Measurements from ENCODE around the gene TOP2A. TPM values are rescaled to one million over a fixed set of nuclear protein-coding genes. Genes with fewer than 3 reads are reported as not detected.

Gene TOP2A
- polyA plus RNA-seq, 1 experiment = 53.5 TPM

DNA sequence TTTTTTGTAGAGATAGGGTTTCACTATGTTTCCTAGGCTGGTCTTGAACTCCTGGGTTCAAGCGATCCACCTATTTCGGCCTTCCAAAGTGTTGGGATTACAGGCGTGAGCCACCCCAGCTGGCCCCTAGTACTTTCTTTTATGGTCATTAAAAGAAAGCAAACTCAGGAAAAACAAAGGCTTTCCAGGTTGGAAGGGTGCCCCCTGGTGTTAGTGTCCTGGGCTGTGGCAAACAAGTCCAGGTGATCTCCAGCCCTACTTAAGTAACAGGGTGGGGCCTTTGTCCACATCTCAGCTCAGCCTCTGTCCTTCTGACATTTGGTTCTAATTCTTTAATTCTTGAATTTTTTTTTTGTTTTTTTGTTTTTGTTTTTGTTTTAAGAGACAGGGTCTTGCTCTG, 32.5 kb upstream of the TOP2A start:
- Histone ChIP-seq H3K27me3 (ENCODE audit: control insufficient read depth, insufficient read depth, low read length) (no peaks in the 10 kb centered on the region), H3K9me3 (ENCODE audit: control insufficient read depth, insufficient read depth, low read length) (no peaks in the 10 kb centered on the region), H3K27ac (ENCODE audit: low read depth, low read length) (peak overlapping the region; percentile 85), H3K4me3 (ENCODE audit: low read depth, low read length) (peak overlapping the region; percentile 22; the same call in 1 of the 2 replicates)
- no peak for DNase-seq (ENCODE audit: low read depth, low spot score)
- ChIA-PET POLR2A (interaction anchor here (0.7 to 2.4 kb wide), 3 partner anchors 12 to 110 kb away, joined by 3 to 30 read pairs (median 7); no protein-coding TSS in a partner anchor), CTCF (interaction anchor here (0.9 to 2.9 kb wide), 4 partner anchors 11 to 109 kb away, joined by 3 to 10 read pairs (median 3); no protein-coding TSS in a partner anchor)
- TF ChIP-seq, protein P1, sequence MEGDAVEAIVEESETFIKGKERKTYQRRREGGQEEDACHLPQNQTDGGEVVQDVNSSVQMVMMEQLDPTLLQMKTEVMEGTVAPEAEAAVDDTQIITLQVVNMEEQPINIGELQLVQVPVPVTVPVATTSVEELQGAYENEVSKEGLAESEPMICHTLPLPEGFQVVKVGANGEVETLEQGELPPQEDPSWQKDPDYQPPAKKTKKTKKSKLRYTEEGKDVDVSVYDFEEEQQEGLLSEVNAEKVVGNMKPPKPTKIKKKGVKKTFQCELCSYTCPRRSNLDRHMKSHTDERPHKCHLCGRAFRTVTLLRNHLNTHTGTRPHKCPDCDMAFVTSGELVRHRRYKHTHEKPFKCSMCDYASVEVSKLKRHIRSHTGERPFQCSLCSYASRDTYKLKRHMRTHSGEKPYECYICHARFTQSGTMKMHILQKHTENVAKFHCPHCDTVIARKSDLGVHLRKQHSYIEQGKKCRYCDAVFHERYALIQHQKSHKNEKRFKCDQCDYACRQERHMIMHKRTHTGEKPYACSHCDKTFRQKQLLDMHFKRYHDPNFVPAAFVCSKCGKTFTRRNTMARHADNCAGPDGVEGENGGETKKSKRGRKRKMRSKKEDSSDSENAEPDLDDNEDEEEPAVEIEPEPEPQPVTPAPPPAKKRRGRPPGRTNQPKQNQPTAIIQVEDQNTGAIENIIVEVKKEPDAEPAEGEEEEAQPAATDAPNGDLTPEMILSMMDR (IDR thresholded peaks at IDR 0.05; ENCODE audit: low read depth, low read length) = peak; percentile 57

DNA sequence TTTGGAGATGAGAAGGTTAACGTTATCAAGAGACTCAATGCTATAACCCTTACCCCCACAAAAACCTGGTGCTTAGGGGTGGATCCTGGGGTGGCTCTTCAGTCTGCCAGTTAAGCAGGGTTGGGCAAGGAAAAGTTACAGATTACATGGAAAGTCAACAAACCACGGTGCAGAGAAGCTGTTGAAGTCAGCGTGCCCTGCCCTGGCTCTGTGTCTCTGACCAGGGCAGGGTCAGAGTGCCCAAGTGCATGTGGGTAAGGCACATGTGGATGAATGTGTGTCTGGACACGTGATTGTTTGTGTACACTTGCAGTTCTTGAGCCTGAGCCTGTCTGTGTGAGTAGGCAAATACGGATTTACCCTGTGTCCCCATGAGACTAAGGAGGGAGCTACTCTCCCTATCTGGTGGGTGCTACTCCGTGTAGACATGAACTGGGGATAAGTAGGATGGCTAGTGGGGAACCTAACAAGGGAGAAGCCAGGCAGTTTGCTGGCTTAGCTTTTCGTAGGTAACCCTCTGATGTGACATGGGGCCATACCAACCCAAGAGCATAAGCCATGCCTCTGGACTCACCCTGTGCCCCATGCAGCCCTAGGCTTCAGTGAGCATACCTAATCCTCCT, 31.1 kb upstream of the TOP2A start:
- H3K27ac ChIP-seq (ENCODE audit: low read depth, low read length) = no peak overlapping the region
- peak overlapping the region; percentile 98 for H3K4me3 ChIP-seq (ENCODE audit: low read depth, low read length)
- TF ChIP-seq, protein P1 (IDR thresholded peaks at IDR 0.05; ENCODE audit: low read depth, low read length) = no peak
- ChIA-PET POLR2A (interaction anchor here (0.7 to 1.6 kb wide), 2 partner anchors 14 to 96 kb away, joined by 5 to 10 read pairs; no protein-coding TSS in a partner anchor), CTCF (interaction anchor here (0.8 to 3.0 kb wide), 5 partner anchors 27 to 147 kb away, joined by 3 to 14 read pairs (median 4); no protein-coding TSS in a partner anchor)
- no peaks in the 10 kb centered on the region for H3K9me3 ChIP-seq (ENCODE audit: control insufficient read depth, insufficient read depth, low read length)
- H3K27me3 ChIP-seq (ENCODE audit: control insufficient read depth, insufficient read depth, low read length) = no peaks in the 10 kb centered on the region
- no peak for DNase-seq (ENCODE audit: low read depth, low spot score)

DNA sequence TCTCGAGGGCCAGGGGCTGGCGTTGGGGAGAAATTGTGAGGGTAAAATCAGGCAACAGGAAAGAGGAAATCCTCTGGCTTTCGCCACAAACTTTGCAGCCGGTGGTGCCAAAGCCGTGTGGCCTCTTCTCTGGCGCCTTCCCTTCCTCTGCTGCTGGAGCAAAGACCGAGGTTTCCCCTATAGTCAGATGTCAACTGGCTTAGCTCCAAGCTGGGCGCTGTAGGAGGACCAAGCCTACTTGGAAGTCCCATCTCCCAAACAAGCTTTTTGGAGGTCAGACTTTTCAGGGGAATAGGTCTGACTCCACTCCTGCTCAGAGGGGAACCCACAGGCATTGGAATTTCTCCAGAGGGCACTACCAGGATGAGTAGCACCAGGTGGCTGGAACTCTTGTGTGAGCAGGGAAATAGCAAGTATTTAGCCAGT, 30.5 kb upstream of the TOP2A start:
- no peak for DNase-seq (ENCODE audit: low read depth, low spot score)
- H3K4me3 ChIP-seq (ENCODE audit: low read depth, low read length) = peak overlapping the region; percentile 98
- TF ChIP-seq, protein P1 (IDR thresholded peaks at IDR 0.05; ENCODE audit: low read depth, low read length) = no peak
- H3K9me3 ChIP-seq (ENCODE audit: control insufficient read depth, insufficient read depth, low read length) = no peaks in the 10 kb centered on the region
- peak overlapping the region; percentile 39 for H3K27ac ChIP-seq (ENCODE audit: low read depth, low read length)
- POLR2A ChIA-PET = interaction anchor here (1.6 kb wide), 1 partner anchor 15 kb away, joined by 5 read pairs; no protein-coding TSS in a partner anchor
- CTCF ChIA-PET = interaction anchor here (0.8 to 3.0 kb wide), 6 partner anchors 28 to 146 kb away, joined by 3 to 14 read pairs (median 4); no protein-coding TSS in a partner anchor
- H3K27me3 ChIP-seq (ENCODE audit: control insufficient read depth, insufficient read depth, low read length) = no peaks in the 10 kb centered on the region

DNA sequence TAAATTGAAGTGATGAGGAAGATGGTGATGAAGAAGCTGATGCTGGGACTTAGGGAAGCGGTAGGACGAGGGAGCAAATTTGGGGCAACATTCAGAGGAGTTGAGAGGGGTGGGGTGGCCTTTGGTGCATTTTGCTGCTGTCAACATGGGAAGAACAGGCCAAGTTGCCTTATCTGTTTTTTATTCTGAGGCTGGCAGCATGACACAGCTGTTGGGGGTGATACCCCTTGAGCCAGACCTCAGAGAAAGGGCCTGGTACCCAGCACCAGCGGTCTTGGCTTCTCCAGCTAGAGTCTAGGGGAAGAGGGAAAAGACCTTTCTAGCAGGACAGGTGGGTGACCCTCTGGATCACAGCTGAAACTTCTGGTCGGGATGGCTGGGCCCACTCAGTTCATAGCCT, 30.1 kb upstream of the TOP2A start:
- DNase-seq (ENCODE audit: low read depth, low spot score) = no peak
- CTCF ChIA-PET = interaction anchor here (0.7 to 3.0 kb wide), 6 partner anchors 12 to 229 kb away, joined by 3 to 14 read pairs (median 4); partner anchors contain the start of gene WIPF2
- Histone ChIP-seq H3K27ac (ENCODE audit: low read depth, low read length) (peak overlapping the region; percentile 39), H3K27me3 (ENCODE audit: control insufficient read depth, insufficient read depth, low read length) (no peaks in the 10 kb centered on the region), H3K9me3 (ENCODE audit: control insufficient read depth, insufficient read depth, low read length) (no peaks in the 10 kb centered on the region), H3K4me3 (ENCODE audit: low read depth, low read length) (peak overlapping the region; percentile 98)
- TF ChIP-seq, protein P1 (IDR thresholded peaks at IDR 0.05; ENCODE audit: low read depth, low read length) = no peak
- POLR2A ChIA-PET = interaction anchor here (0.7 to 1.6 kb wide), 2 partner anchors 15 to 39 kb away, joined by 5 read pairs; no protein-coding TSS in a partner anchor
